Mammary epithelial cell (primary cell): ENCODE measurements around the gene MYO1C.

Experiments used
- CTCF ChIP-seq, 2 donors: IDR thresholded peaks in 1 of 2; conservative IDR thresholded peaks in 1 of 2; 2 replicates each; pipeline ENCODE4 v1.5.1; 2011 to 2012; ENCODE audit warnings: inconsistent platforms in 2 of 2, low read length in 2 of 2, mild to moderate bottlenecking in 2 of 2, control low read depth in 1 of 2, low read depth in 1 of 2; ENCODE audit not compliant: insufficient read depth in 1 of 2; ENCODE audit errors: extremely low read depth in 1 of 2
- EZH2 ChIP-seq: IDR thresholded peaks from 2 replicates; pipeline ENCODE4 v1.6.1; 2012; ENCODE audit warnings: low read length, inconsistent platforms, borderline replicate concordance

- TF ChIP-seq CTCF (conservative IDR thresholded peaks at IDR 0.05 in 1 of 2, IDR thresholded peaks at IDR 0.05 in 1 of 2; ENCODE audit: extremely low read depth in 1 of 2, insufficient read depth in 1 of 2, low read depth in 1 of 2, low read length in 2 of 2) (no peak), EZH2 (no peak)
Measured at GRCh38 chr17:1473170-1473569, 19.3 kb downstream of the MYO1C start.
